Activated T-cell treated with anti-CD3 and anti-CD28 coated beads, Interleukin-2, amount 50 U/mL, for 4 hours (primary cell): ENCODE results near the gene OSBPL3. TPM values are rescaled to one million over a fixed set of nuclear protein-coding genes. Genes with fewer than 3 reads are reported as not detected.
A peak's percentile ranks its signal among the peaks of the same experiment; 100 is the strongest.

Experiments
- ATAC-seq, 2 donors: fragments of 200-7000 bp; cut with Tn5 transposase; one replicate each; pipeline ENCODE4 v1.10.0; 2021
- DNase-seq: peaks from one replicate; pipeline ENCODE4 v3.0.0-alpha.2; 2020
- H3K27me3 Mint-ChIP-seq: one replicate; pipeline ENCODE4 v1.8.0; 2021; ENCODE audit warnings: low read depth, mixed read lengths
- H3K36me3 Mint-ChIP-seq: one replicate; pipeline ENCODE4 v1.8.0; 2022; ENCODE audit warnings: mixed read lengths; ENCODE audit not compliant: insufficient read depth
- H3K4me1 Mint-ChIP-seq: one replicate; pipeline ENCODE4 v1.8.0; 2021; ENCODE audit warnings: low read depth, mixed read lengths
- H3K4me3 Mint-ChIP-seq: one replicate; pipeline ENCODE4 v1.8.0; 2021; ENCODE audit warnings: mild to moderate bottlenecking, moderate library complexity, mixed read lengths
- H3K9me3 Mint-ChIP-seq: one replicate; pipeline ENCODE4 v1.8.0; 2021; ENCODE audit warnings: mixed read lengths
- total RNA-seq, 3 donors: library from RNA; stranded (reverse); gene quantifications; one replicate each; pipeline ENCODE4 v1.2.1, GENCODE V29; 2021

The OSBPL3 gene
- total RNA-seq, 3 donors from 2014 or later: 59.0 to 85.4 (median 81.8) TPM

GRCh38 chr7:24995466-24995865 lies 15.5 kb upstream of the OSBPL3 start:
- H3K36me3 Mint-ChIP-seq: peaks cover under 1% of the 10 kb centered on the region
- H3K4me1 Mint-ChIP-seq: no peaks in the 10 kb centered on the region
- no peaks in the 10 kb centered on the region for H3K27me3 Mint-ChIP-seq
- DNase-seq: no peak
- ATAC-seq: no peak
- peaks cover 9% of the 10 kb centered on the region for H3K9me3 Mint-ChIP-seq
- no peak overlapping the region for H3K4me3 Mint-ChIP-seq

- H3K9me3 Mint-ChIP-seq: no peaks in the 10 kb centered on the region
- H3K27me3 Mint-ChIP-seq: no peaks in the 10 kb centered on the region
- ATAC-seq: no peak
- no peak for DNase-seq
- H3K4me1 Mint-ChIP-seq: no peaks in the 10 kb centered on the region
- H3K4me3 Mint-ChIP-seq: no peak overlapping the region
- no peaks in the 10 kb centered on the region for H3K36me3 Mint-ChIP-seq
Measured at GRCh38 chr7:24992314-24992713, 12.3 kb upstream of the OSBPL3 start.

- Mint-ChIP-seq H3K36me3 (no peaks in the 10 kb centered on the region), H3K9me3 (no peaks in the 10 kb centered on the region), H3K4me1 (no peaks in the 10 kb centered on the region), H3K27me3 (no peaks in the 10 kb centered on the region), H3K4me3 (no peak overlapping the region)
- ATAC-seq (no peak), DNase-seq (no peak)
Measured at GRCh38 chr7:24991353-24991752, 11.4 kb upstream of the OSBPL3 start.

GRCh38 chr7:24987331-24987842 lies 7.4 kb upstream of the OSBPL3 start:
- ATAC-seq (no peak), DNase-seq (no peak)
- Mint-ChIP-seq H3K9me3 (no peaks in the 10 kb centered on the region), H3K4me3 (no peak overlapping the region), H3K36me3 (no peaks in the 10 kb centered on the region), H3K4me1 (no peaks in the 10 kb centered on the region), H3K27me3 (no peaks in the 10 kb centered on the region)

GRCh38 chr7:24982917-24983316 lies 2.9 kb upstream of the OSBPL3 start:
- Mint-ChIP-seq H3K27me3 (no peaks in the 10 kb centered on the region), H3K9me3 (no peaks in the 10 kb centered on the region), H3K4me3 (no peak overlapping the region), H3K36me3 (peaks cover 2% of the 10 kb centered on the region), H3K4me1 (peaks cover 22% of the 10 kb centered on the region)
- DNase-seq (no peak), ATAC-seq (no peak)

- peak overlapping the region; percentile 86 for H3K4me3 Mint-ChIP-seq
- ATAC-seq: peak; percentile 10 to 12
- peaks cover 36% of the 10 kb centered on the region for H3K4me1 Mint-ChIP-seq
- peaks cover 7% of the 10 kb centered on the region for H3K36me3 Mint-ChIP-seq
- no peaks in the 10 kb centered on the region for H3K27me3 Mint-ChIP-seq
- no peaks in the 10 kb centered on the region for H3K9me3 Mint-ChIP-seq
- DNase-seq: peak; percentile 47
Measured at GRCh38 chr7:24981171-24981951, 1.4 kb upstream of the OSBPL3 start.

- ATAC-seq (peak; percentile 16 to 20), DNase-seq (peak; percentile 36)
- no peaks in the 10 kb centered on the region for H3K9me3 Mint-ChIP-seq
- H3K27me3 Mint-ChIP-seq: no peaks in the 10 kb centered on the region
- peak overlapping the region; percentile 86 for H3K4me3 Mint-ChIP-seq
- H3K4me1 Mint-ChIP-seq: peaks cover 43% of the 10 kb centered on the region
- H3K36me3 Mint-ChIP-seq: peaks cover 7% of the 10 kb centered on the region
Measured at GRCh38 chr7:24980534-24981170, 674 bp upstream of the OSBPL3 start.

- Mint-ChIP-seq H3K4me1 (peaks cover 53% of the 10 kb centered on the region), H3K27me3 (no peaks in the 10 kb centered on the region), H3K4me3 (peak overlapping the region; percentile 86), H3K36me3 (peaks cover 10% of the 10 kb centered on the region), H3K9me3 (no peaks in the 10 kb centered on the region)
- DNase-seq (peak; percentile 71), ATAC-seq (peak; percentile 59 to 63)
Measured at GRCh38 chr7:24979470-24979862, 512 bp downstream of the OSBPL3 start.

- no peak for ATAC-seq
- peaks cover 11% of the 10 kb centered on the region for H3K36me3 Mint-ChIP-seq
- DNase-seq: no peak
- peaks cover 58% of the 10 kb centered on the region for H3K4me1 Mint-ChIP-seq
- H3K4me3 Mint-ChIP-seq: peak overlapping the region; percentile 86
- no peaks in the 10 kb centered on the region for H3K9me3 Mint-ChIP-seq
- no peaks in the 10 kb centered on the region for H3K27me3 Mint-ChIP-seq
Measured at GRCh38 chr7:24978843-24979469, 1.0 kb downstream of the OSBPL3 start.

- no peak for ATAC-seq
- Mint-ChIP-seq H3K4me3 (no peak overlapping the region), H3K36me3 (peaks cover 11% of the 10 kb centered on the region), H3K27me3 (no peaks in the 10 kb centered on the region), H3K4me1 (peaks cover 72% of the 10 kb centered on the region), H3K9me3 (no peaks in the 10 kb centered on the region)
- DNase-seq: no peak
Measured at GRCh38 chr7:24975644-24976260, 4.2 kb downstream of the OSBPL3 start.

- ATAC-seq (no peak), DNase-seq (no peak)
- Mint-ChIP-seq H3K4me1 (peaks cover 75% of the 10 kb centered on the region), H3K9me3 (no peaks in the 10 kb centered on the region), H3K27me3 (no peaks in the 10 kb centered on the region), H3K4me3 (no peak overlapping the region), H3K36me3 (peaks cover 11% of the 10 kb centered on the region)
Measured at GRCh38 chr7:24975172-24975571, 4.8 kb downstream of the OSBPL3 start.

- H3K4me1 Mint-ChIP-seq: peaks cover 83% of the 10 kb centered on the region
- no peaks in the 10 kb centered on the region for H3K27me3 Mint-ChIP-seq
- no peak overlapping the region for H3K4me3 Mint-ChIP-seq
- H3K36me3 Mint-ChIP-seq: peaks cover 11% of the 10 kb centered on the region
- DNase-seq (no peak), ATAC-seq (no peak)
- no peaks in the 10 kb centered on the region for H3K9me3 Mint-ChIP-seq
Measured at GRCh38 chr7:24974026-24974832, 5.7 kb downstream of the OSBPL3 start.

- no peak overlapping the region for H3K4me3 Mint-ChIP-seq
- H3K9me3 Mint-ChIP-seq: no peaks in the 10 kb centered on the region
- H3K4me1 Mint-ChIP-seq: peaks cover 79% of the 10 kb centered on the region
- no peaks in the 10 kb centered on the region for H3K27me3 Mint-ChIP-seq
- ATAC-seq (no peak), DNase-seq (no peak)
- H3K36me3 Mint-ChIP-seq: peaks cover 9% of the 10 kb centered on the region
Measured at GRCh38 chr7:24972991-24973390, 7.0 kb downstream of the OSBPL3 start.

GRCh38 chr7:24972166-24972477 lies 7.9 kb downstream of the OSBPL3 start:
- peaks cover 81% of the 10 kb centered on the region for H3K4me1 Mint-ChIP-seq
- peaks cover 6% of the 10 kb centered on the region for H3K36me3 Mint-ChIP-seq
- H3K27me3 Mint-ChIP-seq: no peaks in the 10 kb centered on the region
- DNase-seq (no peak), ATAC-seq (no peak)
- H3K9me3 Mint-ChIP-seq: no peaks in the 10 kb centered on the region
- H3K4me3 Mint-ChIP-seq: no peak overlapping the region
